ENCODE results near the gene TES.

TES gene

GRCh38 chr7:116218747-116219146, 8.4 kb downstream of the TES start:
- no peak for TF ChIP-seq SIN3A (IDR thresholded peaks at IDR 0.05; ENCODE audit: borderline replicate concordance, insufficient read depth, low read length)
- no peak for TF ChIP-seq FOXP2 (optimal IDR thresholded peaks at IDR 0.05; ENCODE audit: borderline replicate concordance, extremely low read depth, extremely low read length, insufficient read depth)
- no peak for TF ChIP-seq TAF1 (IDR thresholded peaks at IDR 0.05; ENCODE audit: borderline replicate concordance, insufficient read depth, low read length)
- TF ChIP-seq POLR2AphosphoS5 (IDR thresholded peaks at IDR 0.05; ENCODE audit: low read depth, low read length) = no peak
- TF ChIP-seq REST (IDR thresholded peaks at IDR 0.05; ENCODE audit: insufficient read depth in 1 of 2, low read depth in 2 of 2, low read length in 2 of 2) = no peak

GRCh38 chr7:116219288-116219687, 8.9 kb downstream of the TES start:
- TF ChIP-seq TAF1 (IDR thresholded peaks at IDR 0.05; ENCODE audit: borderline replicate concordance, insufficient read depth, low read length) = no peak
- no peak for TF ChIP-seq POLR2AphosphoS5 (IDR thresholded peaks at IDR 0.05; ENCODE audit: low read depth, low read length)
- no peak for TF ChIP-seq SIN3A (IDR thresholded peaks at IDR 0.05; ENCODE audit: borderline replicate concordance, insufficient read depth, low read length)
- TF ChIP-seq REST (IDR thresholded peaks at IDR 0.05; ENCODE audit: insufficient read depth in 1 of 2, low read depth in 2 of 2, low read length in 2 of 2) = no peak
- TF ChIP-seq FOXP2 (optimal IDR thresholded peaks at IDR 0.05; ENCODE audit: borderline replicate concordance, extremely low read depth, extremely low read length, insufficient read depth) = no peak

GRCh38 chr7:116219834-116220233, 9.5 kb downstream of the TES start:
- no peak for TF ChIP-seq POLR2AphosphoS5 (IDR thresholded peaks at IDR 0.05; ENCODE audit: low read depth, low read length)
- TF ChIP-seq REST (IDR thresholded peaks at IDR 0.05; ENCODE audit: insufficient read depth in 1 of 2, low read depth in 2 of 2, low read length in 2 of 2) = no peak
- TF ChIP-seq FOXP2 (optimal IDR thresholded peaks at IDR 0.05; ENCODE audit: borderline replicate concordance, extremely low read depth, extremely low read length, insufficient read depth) = no peak
- no peak for TF ChIP-seq SIN3A (IDR thresholded peaks at IDR 0.05; ENCODE audit: borderline replicate concordance, insufficient read depth, low read length)
- TF ChIP-seq TAF1 (IDR thresholded peaks at IDR 0.05; ENCODE audit: borderline replicate concordance, insufficient read depth, low read length) = no peak

DNA sequence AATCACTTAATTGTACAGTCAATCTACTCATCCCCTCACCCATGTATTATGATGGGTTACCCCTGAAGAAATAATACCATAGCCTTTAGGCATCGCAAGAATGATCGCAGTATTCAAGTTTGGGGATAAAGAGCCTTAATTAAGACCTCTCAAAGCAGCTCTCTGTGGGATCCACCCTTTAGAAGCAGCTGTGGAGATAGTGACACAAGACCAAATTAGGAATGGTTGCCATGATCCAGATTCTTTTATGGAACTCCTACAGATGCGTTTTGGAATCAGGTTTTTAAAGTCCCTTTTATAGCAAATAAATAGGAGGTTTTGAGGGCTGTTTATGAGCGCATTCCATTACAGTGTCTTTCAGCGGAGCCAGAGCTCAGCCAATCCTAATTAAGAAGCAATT, 12.2 kb downstream of the TES start:
- no peak for TF ChIP-seq FOXP2 (optimal IDR thresholded peaks at IDR 0.05; ENCODE audit: borderline replicate concordance, extremely low read depth, extremely low read length, insufficient read depth)

GRCh38 chr7:116223588-116223987, 13.2 kb downstream of the TES start:
- TF ChIP-seq REST (IDR thresholded peaks at IDR 0.05; ENCODE audit: insufficient read depth in 1 of 2, low read depth in 2 of 2, low read length in 2 of 2) = no peak
- TF ChIP-seq POLR2AphosphoS5 (IDR thresholded peaks at IDR 0.05; ENCODE audit: low read depth, low read length) = no peak
- TF ChIP-seq SIN3A (IDR thresholded peaks at IDR 0.05; ENCODE audit: borderline replicate concordance, insufficient read depth, low read length) = no peak
- no peak for TF ChIP-seq FOXP2 (optimal IDR thresholded peaks at IDR 0.05; ENCODE audit: borderline replicate concordance, extremely low read depth, extremely low read length, insufficient read depth)
- TF ChIP-seq TAF1 (IDR thresholded peaks at IDR 0.05; ENCODE audit: borderline replicate concordance, insufficient read depth, low read length) = no peak
